HG03460 (cell line): ENCODE measurements around the gene FCGR2B.
"Not testable (repeated sequence)": the region's sequence is repeated elsewhere in the genome, so short reads cannot be mapped to it uniquely, and the experiment has no call there.

Source experiments
- ATAC-seq: cut with Tn5 transposase; IDR thresholded peaks from one replicate; pipeline ENCODE4 v1.9.1; 2021; ENCODE audit not compliant: unreplicated experiment

FCGR2B gene

DNA sequence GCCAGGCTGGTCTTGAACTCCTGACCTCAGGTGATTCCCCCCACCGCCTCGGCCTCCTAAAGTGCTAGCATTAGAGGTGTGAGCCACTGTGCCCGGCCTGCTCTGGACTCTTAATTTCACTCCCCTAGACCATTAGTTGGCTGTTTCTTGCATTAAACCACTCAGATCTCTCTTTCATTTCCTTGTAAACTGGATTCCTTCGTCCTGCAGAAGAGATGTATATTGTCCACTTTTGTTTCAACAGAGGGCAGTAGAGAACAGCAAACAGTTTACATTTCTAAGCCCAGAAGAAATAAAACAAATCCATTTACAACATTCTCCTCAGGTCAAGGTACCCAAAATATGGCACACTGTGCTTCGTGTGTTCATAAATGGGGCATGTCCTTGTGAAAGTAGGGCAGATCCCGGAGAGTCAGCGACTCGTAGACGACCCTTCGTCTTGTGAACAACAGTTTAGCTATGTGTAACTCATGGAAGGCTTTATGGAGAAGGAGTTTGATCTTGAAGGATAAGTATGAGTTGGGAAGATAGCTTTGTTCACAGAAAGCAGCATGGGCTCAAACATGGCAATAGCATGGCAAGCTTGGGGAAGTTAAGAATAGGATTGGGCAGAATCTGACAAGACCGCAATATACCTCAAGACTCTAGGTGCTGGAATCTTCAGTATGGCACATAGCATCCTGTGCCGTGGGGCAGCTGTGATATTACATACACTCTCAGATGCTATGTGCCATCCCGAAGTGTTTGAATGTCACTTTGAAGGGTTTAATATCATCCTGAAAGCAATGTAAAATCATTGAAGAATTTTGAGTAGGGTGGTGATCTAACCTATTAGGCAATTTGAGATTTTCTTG, 15.2 kb upstream of the FCGR2B start:
- ATAC-seq: not testable (repeated sequence)

GRCh38 chr1:161653541-161653940, 9.4 kb upstream of the FCGR2B start:
- ATAC-seq: not testable (repeated sequence)

GRCh38 chr1:161653971-161654370, 9.0 kb upstream of the FCGR2B start:
- ATAC-seq: not testable (repeated sequence)

GRCh38 chr1:161658524-161658923, 4.4 kb upstream of the FCGR2B start:
- ATAC-seq: not testable (repeated sequence)

GRCh38 chr1:161661660-161662311, 1.2 kb upstream of the FCGR2B start:
- not testable (repeated sequence) for ATAC-seq

DNA sequence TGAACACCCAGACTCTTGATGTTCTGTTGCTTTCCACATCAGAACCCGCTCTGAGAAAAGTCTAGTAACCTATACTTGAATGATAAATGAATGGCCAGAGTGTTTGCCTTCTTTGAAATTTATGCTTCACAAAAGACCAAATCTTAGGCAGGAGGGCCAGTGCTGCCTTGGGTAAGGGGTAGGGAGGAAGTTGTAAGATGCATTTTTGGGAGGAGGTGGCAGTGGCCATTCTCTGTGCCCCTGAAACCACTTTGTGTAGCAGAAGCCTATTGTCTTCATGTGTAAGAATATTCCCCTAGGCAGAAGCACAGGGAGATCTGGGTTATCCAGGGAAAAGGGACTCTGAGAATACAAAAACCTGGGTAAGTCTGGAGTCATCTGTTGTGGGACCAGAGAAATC, 626 bp downstream of the FCGR2B start:
- not testable (repeated sequence) for ATAC-seq

DNA sequence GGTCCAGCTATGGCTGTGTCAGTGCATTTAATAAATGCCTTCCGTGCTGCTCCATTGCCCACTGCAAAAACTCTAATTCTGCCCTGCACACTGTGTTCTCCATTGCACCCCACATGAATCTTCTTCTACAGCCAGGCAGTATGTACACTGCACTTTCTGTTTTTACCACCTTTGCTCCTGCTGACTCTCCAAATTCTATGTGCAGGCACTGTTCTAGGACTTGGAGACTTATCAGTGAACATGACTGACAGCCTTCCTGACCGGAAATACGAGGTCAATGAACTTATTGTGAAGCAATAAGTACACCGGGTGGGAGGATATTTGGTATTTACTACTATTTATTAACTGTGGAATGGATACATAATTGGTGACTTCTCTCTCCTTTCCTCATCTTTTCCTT, 1.7 kb downstream of the FCGR2B start:
- not testable (repeated sequence) for ATAC-seq

- ATAC-seq: not testable (repeated sequence)
Measured at GRCh38 chr1:161671045-161672020, 8.4 kb downstream of the FCGR2B start.

DNA sequence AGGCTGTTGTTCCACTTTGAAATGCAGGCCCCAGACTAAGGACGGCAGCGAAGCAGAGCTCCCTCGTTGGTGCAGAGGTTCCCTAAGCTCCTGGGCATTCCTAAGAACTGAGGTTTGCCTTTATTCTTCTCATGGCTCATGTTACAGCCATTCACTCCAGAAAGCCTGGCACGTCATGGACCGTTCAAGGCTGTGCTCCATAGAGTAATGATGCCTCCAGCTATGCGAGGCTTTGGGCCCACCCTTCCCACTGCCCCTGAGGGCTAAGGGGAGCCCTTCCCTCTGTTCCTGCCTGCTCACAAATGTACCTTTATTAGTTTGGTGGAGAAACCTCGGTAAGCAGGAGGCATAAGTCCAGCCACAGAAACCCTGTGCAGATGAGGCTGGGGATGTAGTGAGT, 10.5 kb downstream of the FCGR2B start:
- ATAC-seq: not testable (repeated sequence)

DNA sequence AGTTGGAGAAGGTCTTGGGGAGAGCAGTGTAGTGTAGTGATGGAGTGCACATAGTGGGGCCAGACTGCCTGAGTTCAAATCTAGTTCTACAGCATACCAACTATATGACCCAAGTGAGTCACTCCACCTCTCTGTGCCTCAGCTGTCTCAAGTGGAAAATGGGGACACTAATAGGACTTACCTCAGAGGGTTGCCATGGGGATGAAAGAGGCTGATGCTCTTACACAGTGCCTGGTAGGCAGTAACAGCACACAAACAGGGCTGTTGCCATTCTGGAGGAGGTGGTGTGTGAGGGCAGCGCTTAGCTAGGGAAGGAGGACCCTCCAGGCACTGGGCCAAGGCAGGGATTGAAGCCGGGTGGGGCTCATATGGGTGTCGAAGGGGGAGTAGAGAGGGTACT, 11.5 kb downstream of the FCGR2B start:
- not testable (repeated sequence) for ATAC-seq

- ATAC-seq: not testable (repeated sequence)
Measured at GRCh38 chr1:161674908-161675307, 12.0 kb downstream of the FCGR2B start.

DNA sequence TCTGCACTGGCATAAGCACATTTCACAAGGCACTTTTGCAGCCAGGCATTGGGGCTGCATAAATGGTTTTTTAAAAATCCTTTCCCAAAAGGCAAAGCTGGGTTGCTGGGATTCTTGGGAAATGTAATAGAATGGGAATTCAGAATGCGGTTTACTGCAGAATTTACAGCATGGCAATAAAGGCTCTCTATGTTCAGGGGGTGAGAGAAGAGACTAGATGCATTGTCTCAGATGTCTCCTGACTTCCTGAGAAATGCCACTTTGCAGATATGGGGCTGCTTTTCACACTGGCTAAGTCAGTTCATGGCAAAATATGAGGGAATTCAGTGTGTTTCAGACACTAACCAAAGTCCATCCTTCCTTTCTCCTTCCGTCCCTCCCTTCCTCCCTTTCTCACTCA, 13.5 kb downstream of the FCGR2B start:
- ATAC-seq: no peak

- no peak for ATAC-seq
Measured at GRCh38 chr1:161676958-161677689, 14.2 kb downstream of the FCGR2B start.

DNA sequence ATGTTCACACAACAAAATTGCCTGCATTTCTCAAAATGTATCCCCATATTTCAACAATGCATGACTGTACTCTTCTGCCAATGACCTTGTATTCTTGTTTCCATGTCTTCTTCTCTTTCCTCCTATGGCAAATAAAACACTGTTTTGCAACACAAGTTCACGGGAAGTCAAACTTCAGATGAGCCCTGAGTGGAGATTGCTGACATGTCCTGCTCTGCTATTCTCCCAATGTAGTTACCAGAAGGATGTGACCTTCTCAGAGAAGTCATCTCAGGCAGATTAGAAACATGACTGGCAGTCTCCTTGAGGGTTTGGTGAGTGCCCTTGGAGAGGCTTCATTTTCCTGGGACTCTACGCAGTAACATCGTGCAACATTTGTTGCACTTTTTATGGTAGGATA, 15.6 kb downstream of the FCGR2B start:
- ATAC-seq: no peak

GRCh38 chr1:161681879-161682278, 18.9 kb downstream of the FCGR2B start:
- no peak for ATAC-seq

GRCh38 chr1:161688946-161689345, 26.0 kb downstream of the FCGR2B start:
- no peak for ATAC-seq

- ATAC-seq: no peak
Measured at GRCh38 chr1:161691846-161692245, 28.9 kb downstream of the FCGR2B start.

GRCh38 chr1:161693020-161693712, 30.2 kb downstream of the FCGR2B start:
- ATAC-seq: not testable (repeated sequence)

GRCh38 chr1:161698302-161698701, 35.4 kb downstream of the FCGR2B start:
- ATAC-seq: not testable (repeated sequence)

- no peak for ATAC-seq
Measured at GRCh38 chr1:161702250-161702649, 39.3 kb downstream of the FCGR2B start.
